Fibroblast of lung (primary cell): ENCODE results near the gene FBXL12. TPM values are rescaled to one million over a fixed set of nuclear protein-coding genes. Genes with fewer than 3 reads are reported as not detected.

Experiments used
- DNase-seq, 2 donors: peaks; one replicate each; pipeline versions ENCODE4 v3.0.0 to v3.0.0-alpha.2; 2010; ENCODE audit warnings: low read depth in 2 of 2
- H2AFZ ChIP-seq: 2 replicates; pipeline ENCODE4 v1.5.1; 2012; ENCODE audit warnings: low read length, control low read depth, inconsistent platforms
- H3K27ac ChIP-seq: 2 replicates; pipeline ENCODE4 v1.5.1; 2011; ENCODE audit warnings: low read length, control low read depth; ENCODE audit not compliant: insufficient read depth
- H3K27me3 ChIP-seq: 2 replicates; pipeline ENCODE4 v1.5.1; 2011; ENCODE audit warnings: mild to moderate bottlenecking, low read length; ENCODE audit not compliant: control insufficient read depth, insufficient read depth
- H3K36me3 ChIP-seq: 2 replicates; pipeline ENCODE4 v1.5.1; 2011; ENCODE audit warnings: low read length; ENCODE audit not compliant: control insufficient read depth, insufficient read depth
- H3K4me1 ChIP-seq: 2 replicates; pipeline ENCODE4 v1.5.1; 2011; ENCODE audit warnings: low read length; ENCODE audit not compliant: control insufficient read depth, insufficient read depth; ENCODE audit errors: extremely low read depth
- H3K4me2 ChIP-seq: 2 replicates; pipeline ENCODE4 v1.5.1; 2011; ENCODE audit warnings: low read length, control low read depth; ENCODE audit not compliant: insufficient read depth; ENCODE audit errors: extremely low read depth
- H3K4me3 ChIP-seq, 4 experiments: fragments of 200-600 bp in 1 of 4; sonication (generic) in 1 of 4; replicated peaks in 1 of 4; 2 replicates each; pipeline ENCODE4 v1.5.1; 2011 to 2016; ENCODE audit warnings: low read length in 4 of 4, low read depth in 3 of 4, mild to moderate bottlenecking in 3 of 4, control low read depth in 2 of 4, inconsistent platforms in 1 of 4, mixed read lengths in 1 of 4; ENCODE audit not compliant: insufficient read depth in 1 of 4; ENCODE audit errors: control extremely low read depth in 1 of 4
- H3K79me2 ChIP-seq: 2 replicates; pipeline ENCODE4 v1.5.1; 2012; ENCODE audit warnings: mild to moderate bottlenecking, low read length, inconsistent platforms; ENCODE audit not compliant: control insufficient read depth, insufficient read depth
- H3K9ac ChIP-seq: 2 replicates; pipeline ENCODE4 v1.5.1; 2011; ENCODE audit warnings: mild to moderate bottlenecking, low read length, control low read depth; ENCODE audit not compliant: insufficient read depth
- H3K9me3 ChIP-seq: 2 replicates; pipeline ENCODE4 v1.5.1; 2012; ENCODE audit warnings: low read depth, low read length; ENCODE audit not compliant: control insufficient read depth, insufficient read depth
- H4K20me1 ChIP-seq: 2 replicates; pipeline ENCODE4 v1.5.1; 2011; ENCODE audit warnings: low read length; ENCODE audit not compliant: control insufficient read depth, insufficient read depth; ENCODE audit errors: extremely low read depth
- EZH2 ChIP-seq: IDR thresholded peaks from 2 replicates; pipeline ENCODE4 v1.5.1; 2012; ENCODE audit warnings: low read length, control low read depth, mild to moderate bottlenecking; ENCODE audit errors: missing control alignments
- polyA plus RNA-seq, 2 donors: library from polyadenylated mRNA; depleted of rRNA in 1 of 2; stranded (reverse) in 1 of 2; unstranded in 1 of 2; fragments of >200 nt; gene quantifications; 2 replicates each; pipeline ENCODE4 v1.2.1, GENCODE V29; 2011 to 2012; ENCODE audit warnings: missing spikeins in 1 of 2
- total RNA-seq: library from RNA; depleted of rRNA; stranded (reverse); fragments of >200 nt; gene quantifications from 2 replicates; pipeline ENCODE4 v1.2.1, GENCODE V29; 2014
- TF ChIP-seq, protein P1 (sequence below), 2 donors: IDR thresholded peaks in 1 of 2; conservative IDR thresholded peaks in 1 of 2; 1 replicate in 1 of 2; 2 replicates in 1 of 2; pipeline ENCODE4 v1.5.1; 2011 to 2012; ENCODE audit warnings: low read length in 2 of 2, control low read depth in 1 of 2, inconsistent platforms in 1 of 2, low read depth in 1 of 2, mild to moderate bottlenecking in 1 of 2

Gene FBXL12
- total and polyA plus RNA-seq, 2 donors (not counting 1 experiment from before 2014, with no cell fraction given): 20.7 to 23.1 TPM

- H3K4me2 ChIP-seq: no peak overlapping the region
- no peaks in the 10 kb centered on the region for H4K20me1 ChIP-seq
- H3K79me2 ChIP-seq: peaks cover 14% of the 10 kb centered on the region
- no peak overlapping the region for H3K27ac ChIP-seq
- no peak overlapping the region for H3K9ac ChIP-seq
- TF ChIP-seq EZH2: no peak
- TF ChIP-seq, protein P1, sequence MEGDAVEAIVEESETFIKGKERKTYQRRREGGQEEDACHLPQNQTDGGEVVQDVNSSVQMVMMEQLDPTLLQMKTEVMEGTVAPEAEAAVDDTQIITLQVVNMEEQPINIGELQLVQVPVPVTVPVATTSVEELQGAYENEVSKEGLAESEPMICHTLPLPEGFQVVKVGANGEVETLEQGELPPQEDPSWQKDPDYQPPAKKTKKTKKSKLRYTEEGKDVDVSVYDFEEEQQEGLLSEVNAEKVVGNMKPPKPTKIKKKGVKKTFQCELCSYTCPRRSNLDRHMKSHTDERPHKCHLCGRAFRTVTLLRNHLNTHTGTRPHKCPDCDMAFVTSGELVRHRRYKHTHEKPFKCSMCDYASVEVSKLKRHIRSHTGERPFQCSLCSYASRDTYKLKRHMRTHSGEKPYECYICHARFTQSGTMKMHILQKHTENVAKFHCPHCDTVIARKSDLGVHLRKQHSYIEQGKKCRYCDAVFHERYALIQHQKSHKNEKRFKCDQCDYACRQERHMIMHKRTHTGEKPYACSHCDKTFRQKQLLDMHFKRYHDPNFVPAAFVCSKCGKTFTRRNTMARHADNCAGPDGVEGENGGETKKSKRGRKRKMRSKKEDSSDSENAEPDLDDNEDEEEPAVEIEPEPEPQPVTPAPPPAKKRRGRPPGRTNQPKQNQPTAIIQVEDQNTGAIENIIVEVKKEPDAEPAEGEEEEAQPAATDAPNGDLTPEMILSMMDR (conservative IDR thresholded peaks at IDR 0.05 in 1 of 2, IDR thresholded peaks at IDR 0.05 in 1 of 2; ENCODE audit: low read depth in 1 of 2, low read length in 2 of 2): no peak
- H3K27me3 ChIP-seq: no peaks in the 10 kb centered on the region
- H2AFZ ChIP-seq: no peak overlapping the region
- H3K4me3 ChIP-seq: no peak overlapping the region
- H3K9me3 ChIP-seq: no peaks in the 10 kb centered on the region
- DNase-seq: peak in 1 of 2 donors; percentile 75
- H3K4me1 ChIP-seq: peaks cover 5% of the 10 kb centered on the region
- H3K36me3 ChIP-seq: peaks cover 15% of the 10 kb centered on the region
Measured at GRCh38 chr19:9839415-9839814, 20.5 kb upstream of the FBXL12 start.

GRCh38 chr19:9838324-9838723 lies 19.4 kb upstream of the FBXL12 start:
- TF ChIP-seq, protein P1 (conservative IDR thresholded peaks at IDR 0.05 in 1 of 2, IDR thresholded peaks at IDR 0.05 in 1 of 2; ENCODE audit: low read depth in 1 of 2, low read length in 2 of 2): no peak
- no peak for TF ChIP-seq EZH2
- no peak for DNase-seq
- Histone ChIP-seq H3K9ac (no peak overlapping the region), H3K79me2 (peaks cover 14% of the 10 kb centered on the region), H3K4me3 (no peak overlapping the region), H3K27me3 (no peaks in the 10 kb centered on the region), H3K36me3 (peaks cover 14% of the 10 kb centered on the region), H3K9me3 (no peaks in the 10 kb centered on the region), H4K20me1 (no peaks in the 10 kb centered on the region), H2AFZ (no peak overlapping the region), H3K4me2 (no peak overlapping the region), H3K4me1 (peaks cover 5% of the 10 kb centered on the region), H3K27ac (no peak overlapping the region)

- Histone ChIP-seq H3K9me3 (no peaks in the 10 kb centered on the region), H3K27me3 (no peaks in the 10 kb centered on the region), H3K36me3 (peaks cover 5% of the 10 kb centered on the region), H3K4me1 (peaks cover 5% of the 10 kb centered on the region), H3K4me3 (peak overlapping the region; percentile 68 to 89 (median 76)), H3K79me2 (peaks cover 14% of the 10 kb centered on the region), H4K20me1 (no peaks in the 10 kb centered on the region), H2AFZ (no peak overlapping the region), H3K27ac (peak overlapping the region; percentile 58), H3K4me2 (peak overlapping the region; percentile 91), H3K9ac (peak overlapping the region; percentile 72)
- TF ChIP-seq, protein P1 (conservative IDR thresholded peaks at IDR 0.05 in 1 of 2, IDR thresholded peaks at IDR 0.05 in 1 of 2; ENCODE audit: low read depth in 1 of 2, low read length in 2 of 2): peak in 1 of 2 donors; percentile 8
- no peak for TF ChIP-seq EZH2
- DNase-seq: peak; percentile 22 to 39
Measured at GRCh38 chr19:9836021-9836420, 17.1 kb upstream of the FBXL12 start.
